ENCODE data around the gene POLRMT.

POLRMT gene

GRCh38 chr19:575527-576506 lies 57.5 kb downstream of the POLRMT start:
- peak overlapping the region in 1 of 2 donors; percentile 55 for H3K4me3 Mint-ChIP-seq
- H3K9me3 Mint-ChIP-seq = no peaks in the 10 kb centered on the region
- ATAC-seq (replicated peaks) (no peak), DNase-seq (no peak)
- H3K27me3 Mint-ChIP-seq = no peaks in the 10 kb centered on the region
- H3K36me3 Mint-ChIP-seq = peaks cover 16 to 37% of the 10 kb centered on the region in 2 donors
- no peak overlapping the region for H3K27ac Mint-ChIP-seq
- H3K4me1 Mint-ChIP-seq = peaks cover 27 to 49% of the 10 kb centered on the region in 2 donors

- Mint-ChIP-seq H3K27ac (peak overlapping the region; percentile 88), H3K4me3 (peak overlapping the region; percentile 75 to 98), H3K36me3 (peaks cover 14 to 30% of the 10 kb centered on the region in 2 donors), H3K4me1 (peaks cover 27 to 53% of the 10 kb centered on the region in 2 donors), H3K9me3 (no peaks in the 10 kb centered on the region), H3K27me3 (no peaks in the 10 kb centered on the region)
- ATAC-seq (replicated peaks) = peak in 1 of 2 donors; percentile 49
- no peak for DNase-seq
Measured at GRCh38 chr19:574658-575526, 58.4 kb downstream of the POLRMT start.

- Mint-ChIP-seq H3K9me3 (no peaks in the 10 kb centered on the region), H3K4me3 (peak overlapping the region; percentile 86 to 98), H3K27me3 (no peaks in the 10 kb centered on the region), H3K27ac (peak overlapping the region; percentile 88), H3K36me3 (peaks cover 14 to 24% of the 10 kb centered on the region in 2 donors), H3K4me1 (peaks cover 28 to 56% of the 10 kb centered on the region in 2 donors)
- ATAC-seq (replicated peaks) = no peak
- no peak for DNase-seq
Measured at GRCh38 chr19:573519-573825, 59.9 kb downstream of the POLRMT start.

DNA sequence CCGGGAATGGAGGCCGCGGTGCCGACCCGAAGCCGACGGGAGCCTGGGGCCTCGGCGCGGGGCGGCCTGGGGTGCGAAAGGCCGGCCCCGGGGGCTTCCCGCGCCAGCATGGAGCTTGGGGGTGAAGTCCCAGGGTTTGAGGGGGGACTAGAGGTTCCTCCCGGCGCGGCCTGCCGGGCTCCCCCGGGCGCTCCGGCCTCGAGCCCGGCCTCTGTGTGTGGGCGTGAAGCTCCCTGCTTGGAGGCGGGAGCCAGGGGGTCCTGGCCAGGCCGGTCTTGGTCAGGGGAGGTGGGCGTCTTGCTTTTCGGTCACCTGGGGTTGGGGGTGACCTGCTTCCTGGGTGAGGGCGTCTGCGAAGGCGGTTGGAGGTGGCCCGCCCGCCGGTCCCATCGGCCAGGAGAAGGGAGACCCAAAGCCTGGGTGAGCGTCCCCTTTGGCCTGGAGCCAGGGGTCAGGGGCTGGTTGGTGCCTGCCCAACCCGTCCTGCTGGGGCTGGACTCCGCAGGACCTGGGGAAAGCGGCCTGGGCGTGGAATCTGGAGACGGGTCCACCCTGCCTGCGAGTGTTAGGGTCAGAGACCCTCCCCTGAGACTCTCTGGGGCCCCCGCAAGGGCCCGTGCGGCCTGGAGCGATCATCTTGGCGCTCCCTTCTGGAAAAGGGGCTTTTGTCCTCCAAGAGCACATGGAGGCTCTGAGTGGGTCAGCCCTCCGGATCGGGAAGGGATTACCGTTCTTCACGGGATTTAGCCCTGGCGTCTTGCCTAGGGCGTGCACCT lies 60.4 kb downstream of the POLRMT start:
- peak; percentile 15 to 27 for ATAC-seq (replicated peaks)
- no peak for DNase-seq
- no peaks in the 10 kb centered on the region for H3K9me3 Mint-ChIP-seq
- H3K4me3 Mint-ChIP-seq = peak overlapping the region; percentile 86 to 98
- peak overlapping the region; percentile 98 for H3K27ac Mint-ChIP-seq
- H3K36me3 Mint-ChIP-seq = peaks cover 12 to 20% of the 10 kb centered on the region in 2 donors
- peaks cover 28 to 56% of the 10 kb centered on the region in 2 donors for H3K4me1 Mint-ChIP-seq
- H3K27me3 Mint-ChIP-seq = no peaks in the 10 kb centered on the region

DNA sequence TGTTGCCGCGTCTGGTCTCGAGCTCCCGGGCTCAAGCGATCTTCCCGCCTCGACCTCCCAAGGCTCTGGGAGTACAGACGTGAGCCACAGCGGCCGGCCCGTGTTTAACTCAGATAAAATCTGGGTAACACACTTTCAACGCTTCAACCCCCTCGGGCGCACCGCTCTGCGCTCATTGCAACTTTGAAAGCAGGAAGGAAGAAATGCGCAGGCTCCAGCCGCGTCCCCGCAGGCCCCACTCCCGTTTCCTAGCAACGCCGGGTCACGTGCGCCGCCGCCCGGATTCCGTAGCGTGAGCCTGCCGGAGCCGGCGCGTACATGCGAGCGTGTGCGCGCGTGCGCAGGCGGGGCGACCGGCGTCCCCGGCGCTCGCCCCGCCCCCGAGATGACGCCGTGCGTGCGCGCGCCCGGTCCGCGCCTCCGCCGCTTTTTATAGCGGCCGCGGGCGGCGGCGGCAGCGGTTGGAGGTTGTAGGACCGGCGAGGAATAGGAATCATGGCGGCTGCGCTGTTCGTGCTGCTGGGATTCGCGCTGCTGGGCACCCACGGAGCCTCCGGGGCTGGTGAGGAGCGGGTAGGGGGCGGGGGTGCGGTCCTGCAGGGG lies 61.1 kb downstream of the POLRMT start, which contains the start of gene BSG:
Gene BSG (plus strand): TSS at position 457 of the 603 bp plus-strand sequence. CDS start 39 bp downstream, at position 496.
- Mint-ChIP-seq H3K27me3 (no peaks in the 10 kb centered on the region), H3K27ac (peak within 1 kb of the TSS; percentile 98), H3K36me3 (peaks cover 12 to 20% of the 10 kb centered on the region in 2 donors), H3K4me3 (peak within 1 kb of the TSS; percentile 86 to 98), H3K9me3 (no peaks in the 10 kb centered on the region), H3K4me1 (peaks cover 27 to 56% of the 10 kb centered on the region in 2 donors)
- ATAC-seq (replicated peaks) (peak; percentile 78 to 89), DNase-seq (peak; percentile 97)

DNA sequence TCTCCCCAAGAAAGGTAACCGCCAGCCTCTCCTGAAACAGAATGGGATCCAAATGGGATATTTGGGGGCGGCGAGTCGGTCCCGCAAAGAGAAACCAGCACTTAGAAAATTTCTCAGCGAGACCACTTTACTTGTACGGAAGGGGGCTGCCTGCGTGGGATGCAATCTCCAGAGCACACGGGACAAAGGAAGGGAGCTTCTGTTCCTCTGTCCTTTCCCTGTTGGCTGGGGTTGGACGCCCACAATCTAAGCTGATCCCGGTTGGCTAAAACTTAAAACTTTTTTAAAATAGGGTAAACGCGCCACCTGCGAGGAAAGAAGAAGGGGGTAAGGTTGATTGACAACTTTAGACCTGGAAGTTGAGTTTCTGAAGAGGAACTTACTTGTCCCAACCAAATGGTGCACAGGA lies 61.8 kb downstream of the POLRMT start:
- no peaks in the 10 kb centered on the region for H3K27me3 Mint-ChIP-seq
- H3K9me3 Mint-ChIP-seq = no peaks in the 10 kb centered on the region
- peaks cover 25 to 51% of the 10 kb centered on the region in 2 donors for H3K4me1 Mint-ChIP-seq
- ATAC-seq (replicated peaks) (peak; percentile 3 to 17), DNase-seq (no peak)
- peak overlapping the region; percentile 91 for H3K27ac Mint-ChIP-seq
- H3K36me3 Mint-ChIP-seq = peaks cover 11 to 17% of the 10 kb centered on the region in 2 donors
- peak overlapping the region; percentile 86 to 88 for H3K4me3 Mint-ChIP-seq

GRCh38 chr19:570937-571565 lies 62.3 kb downstream of the POLRMT start:
- H3K36me3 Mint-ChIP-seq = peaks cover 9 to 17% of the 10 kb centered on the region in 2 donors
- H3K4me3 Mint-ChIP-seq = peak overlapping the region; percentile 86 to 88
- H3K27ac Mint-ChIP-seq = peak overlapping the region; percentile 91
- no peaks in the 10 kb centered on the region for H3K9me3 Mint-ChIP-seq
- H3K4me1 Mint-ChIP-seq = peaks cover 25 to 47% of the 10 kb centered on the region in 2 donors
- no peaks in the 10 kb centered on the region for H3K27me3 Mint-ChIP-seq
- no peak for DNase-seq
- peak; percentile 9 to 11 for ATAC-seq (replicated peaks)

GRCh38 chr19:570251-570686 lies 63.1 kb downstream of the POLRMT start:
- ATAC-seq (replicated peaks) (no peak), DNase-seq (no peak)
- Mint-ChIP-seq H3K36me3 (peaks cover 9 to 17% of the 10 kb centered on the region in 2 donors), H3K4me1 (peaks cover 22 to 39% of the 10 kb centered on the region in 2 donors), H3K27ac (peak overlapping the region; percentile 65), H3K9me3 (no peaks in the 10 kb centered on the region), H3K4me3 (peak overlapping the region; percentile 32 to 56), H3K27me3 (no peaks in the 10 kb centered on the region)

DNA sequence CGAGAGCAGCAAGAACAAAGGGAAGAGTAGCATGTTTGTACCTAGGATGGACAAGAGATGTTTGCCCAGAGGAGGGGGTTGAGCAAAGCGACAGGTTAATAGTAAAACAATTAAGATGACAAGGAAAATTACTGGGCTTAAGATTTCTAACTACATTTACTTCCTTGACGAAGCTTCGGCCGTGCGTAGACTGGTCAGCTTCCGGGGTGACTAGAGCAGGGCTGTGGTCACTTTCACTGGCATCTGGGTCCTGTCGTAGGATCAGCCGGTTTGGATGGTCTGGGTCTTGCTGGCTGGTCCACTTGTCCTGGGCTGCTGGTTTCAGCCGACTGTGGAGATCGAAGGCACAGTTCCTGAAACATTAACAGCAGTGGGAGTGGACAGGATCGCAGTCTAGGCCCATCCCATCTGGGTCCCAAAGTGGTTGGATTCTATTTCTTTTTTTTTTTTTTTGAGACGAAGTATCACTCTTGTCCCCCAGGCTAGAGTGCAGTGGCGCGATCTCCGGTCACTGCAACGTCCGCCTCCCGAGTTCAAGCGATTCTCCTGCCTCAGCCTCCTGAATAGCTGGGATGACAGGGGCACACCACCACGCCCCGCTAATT lies 65.9 kb downstream of the POLRMT start:
- Mint-ChIP-seq H3K4me1 (peaks cover 9 to 18% of the 10 kb centered on the region in 2 donors), H3K27ac (peak overlapping the region; percentile 20), H3K36me3 (peaks cover under 1 to 2% of the 10 kb centered on the region in 2 donors), H3K4me3 (no peak overlapping the region), H3K9me3 (no peaks in the 10 kb centered on the region), H3K27me3 (no peaks in the 10 kb centered on the region)
- no peak for DNase-seq
- ATAC-seq (replicated peaks) = no peak
